Transverse colon (tissue), 4 donors: ENCODE data around the gene A1CF.

Experiments used
- CTCF ChIP-seq, 5 experiments: fragments of 200-600 bp in 3 of 5; fragments of 450-650 bp in 2 of 5; sonication (generic) in 3 of 5; IDR thresholded peaks; 1 replicate in 2 of 5; 2 replicates in 3 of 5; pipeline ENCODE4 v1.5.1; 2016 to 2017; ENCODE audit warnings: antibody characterized with exemption in 5 of 5, inconsistent platforms in 3 of 5, mild to moderate bottlenecking in 2 of 5, moderate library complexity in 1 of 5
- POLR2AphosphoS5 ChIP-seq, 3 donors: sonication (generic); formaldehyde crosslinking; IDR thresholded peaks; one replicate each; pipeline ENCODE4 v1.6.1; 2016; ENCODE audit warnings: antibody characterized with exemption in 3 of 3

GRCh38 chr10:50929670-50930069, 44.2 kb upstream of the A1CF start:
- TF ChIP-seq CTCF (IDR thresholded peaks at IDR 0.05) (no peak), POLR2AphosphoS5 (IDR thresholded peaks at IDR 0.05) (no peak)
